Astrocyte (in vitro differentiated cells and primary cell): ENCODE results near the gene FDX1.

ENCODE experiments used
- CTCF ChIP-seq: IDR thresholded peaks from 2 replicates; pipeline ENCODE4 v1.5.1; 2011; ENCODE audit warnings: low read depth, mild to moderate bottlenecking, inconsistent platforms, low read length, moderate library complexity; ENCODE audit not compliant: insufficient read depth
- EZH2 ChIP-seq: IDR thresholded peaks from 2 replicates; pipeline ENCODE4 v1.6.1; 2012; ENCODE audit warnings: mild to moderate bottlenecking, low read length, inconsistent platforms; ENCODE audit not compliant: insufficient read depth

- TF ChIP-seq CTCF (no peak), EZH2 (no peak)
Measured at GRCh38 chr11:110455718-110456117, 26.0 kb downstream of the FDX1 start.
